ENCODE data around the gene CDYL. TPM values are rescaled to one million over a fixed set of nuclear protein-coding genes. Genes with fewer than 3 reads are reported as not detected.

Gene CDYL
- total RNA-seq, 1 donor from 2014 or later = 22.3 TPM

DNA sequence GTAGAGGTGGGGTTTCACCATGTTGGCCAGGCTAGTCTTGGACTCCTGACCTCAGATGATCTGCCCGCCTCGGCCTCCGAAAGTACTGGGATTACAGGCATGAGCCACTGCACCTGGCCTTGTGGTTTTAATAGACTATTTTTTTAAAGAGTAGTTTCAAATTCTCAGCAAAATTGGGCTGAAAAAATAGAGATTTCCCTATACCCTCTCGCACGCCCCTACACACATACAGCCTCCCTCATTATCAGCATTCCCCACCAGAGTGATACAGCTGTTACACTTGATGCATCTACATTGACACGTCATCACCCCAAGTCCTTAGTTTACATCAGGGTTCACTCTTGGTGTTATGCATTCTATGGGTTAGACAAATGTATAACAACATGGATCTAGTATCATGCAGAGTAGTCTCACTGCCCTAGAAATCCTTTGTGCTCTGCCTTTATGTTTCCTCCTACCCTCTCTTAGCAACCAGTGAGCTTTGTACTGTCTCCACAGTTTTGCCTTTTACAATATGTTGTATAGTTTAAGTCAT, 103.6 kb downstream of the CDYL start:
- intact Hi-C loops (cut with micrococcal nuclease) = no loop called here

GRCh38 chr6:4880363-4880762, 104.2 kb downstream of the CDYL start:
- intact Hi-C loops (cut with micrococcal nuclease) = no loop called here

DNA sequence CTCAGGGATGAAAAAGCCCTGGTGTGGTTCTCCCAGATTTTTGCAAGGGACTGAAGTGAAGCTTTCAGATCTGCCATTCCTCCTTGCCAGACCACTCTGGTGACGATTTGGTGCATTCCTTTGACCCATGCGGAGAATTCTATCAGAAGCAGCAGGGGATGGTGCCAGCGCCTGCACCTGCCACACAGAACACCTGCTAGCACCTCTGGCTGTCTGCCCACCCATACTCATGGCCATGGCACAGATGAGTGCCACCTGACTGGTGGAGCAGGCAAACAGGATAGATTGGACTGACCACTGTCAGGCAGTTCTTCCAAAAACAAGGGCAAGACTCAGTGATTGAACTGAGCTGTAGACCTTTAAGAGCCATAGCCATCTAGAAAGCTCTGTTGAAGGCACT, 107.1 kb downstream of the CDYL start:
- intact Hi-C loops (cut with micrococcal nuclease) = no loop called here

DNA sequence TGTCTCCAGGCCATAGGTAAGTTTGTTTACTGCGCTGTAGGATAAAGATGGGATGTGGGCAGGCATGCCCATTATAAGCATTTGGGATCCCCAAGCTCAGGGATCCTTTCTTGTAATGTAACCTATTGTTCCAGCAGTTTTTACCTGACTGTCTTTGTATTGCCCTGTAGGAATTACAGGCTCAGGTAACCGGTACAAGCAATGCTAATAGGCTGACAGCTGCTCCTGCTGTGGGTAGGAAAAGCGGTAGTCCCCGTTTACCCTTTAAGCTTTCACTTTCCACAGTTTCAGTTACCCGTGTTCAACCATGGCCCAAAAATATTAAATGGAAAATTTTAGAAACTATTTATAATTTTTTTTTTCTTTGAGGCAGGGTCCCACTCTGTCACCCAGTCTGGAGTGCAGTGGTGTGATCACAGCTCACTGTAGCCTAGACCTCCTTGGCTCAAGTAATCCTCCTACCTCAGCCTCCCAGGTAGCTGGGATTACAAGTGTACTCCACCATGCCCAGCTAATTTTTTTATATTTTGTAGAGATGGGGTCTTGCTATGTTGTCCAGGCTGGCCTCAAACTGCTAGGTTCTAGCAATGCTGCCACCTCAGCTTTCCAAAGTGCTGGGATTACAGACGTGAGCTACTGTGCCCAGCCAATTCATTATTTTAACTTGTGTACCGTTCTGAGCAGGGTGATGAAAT, 108.6 kb downstream of the CDYL start:
- intact Hi-C loops (cut with micrococcal nuclease) = no loop called here

DNA sequence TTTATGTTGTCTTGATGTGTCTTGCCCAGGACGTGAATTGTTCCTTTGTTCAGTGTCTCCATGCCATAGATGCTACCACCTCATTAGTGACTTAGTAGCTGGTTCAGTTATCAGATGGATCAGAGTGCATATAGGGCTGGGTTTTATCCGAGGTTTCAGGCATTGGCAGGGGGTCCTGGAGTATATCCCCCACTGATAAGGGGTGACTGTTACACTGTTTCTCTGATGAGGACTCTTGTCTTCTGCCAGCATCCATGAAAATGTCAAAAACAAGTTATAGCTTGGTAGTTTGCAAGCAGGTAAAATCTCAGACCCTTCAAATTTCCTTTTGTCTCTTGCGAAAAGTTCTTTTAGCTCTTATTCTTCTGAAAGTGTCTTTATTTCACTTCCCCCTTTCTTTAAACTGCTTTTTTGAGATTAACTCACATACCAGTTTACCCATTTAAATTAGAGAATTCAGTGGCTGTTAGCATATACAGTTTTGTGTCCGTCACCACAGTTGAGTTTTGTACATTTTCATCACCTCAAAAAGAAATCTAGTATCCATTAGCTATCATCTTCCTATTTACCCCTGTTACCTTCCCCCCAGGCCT, 109.2 kb downstream of the CDYL start:
- intact Hi-C loops (cut with micrococcal nuclease) = no loop called here

GRCh38 chr6:4888841-4889240, 112.6 kb downstream of the CDYL start:
- intact Hi-C loops (cut with micrococcal nuclease) = no loop called here

DNA sequence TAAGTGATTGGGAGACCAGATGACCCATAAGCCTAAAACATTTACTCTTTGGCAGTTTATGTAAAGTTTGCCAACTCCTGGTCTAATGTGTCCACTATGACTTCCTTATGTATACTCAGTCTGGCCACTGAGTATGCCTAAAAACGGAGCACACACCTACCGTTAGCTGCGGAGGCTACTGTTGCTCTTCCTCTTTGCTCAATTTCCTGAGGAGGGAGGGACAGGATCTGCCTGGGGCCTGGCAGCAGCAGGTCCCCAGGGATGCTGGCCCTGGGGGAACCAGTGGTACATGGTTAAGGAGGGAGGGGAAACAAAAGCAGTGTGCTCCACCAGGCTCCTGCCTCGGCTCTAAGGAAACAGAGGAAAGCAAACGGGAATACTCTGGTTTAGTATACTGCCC, 113.5 kb downstream of the CDYL start:
- intact Hi-C loops (cut with micrococcal nuclease) = no loop called here

DNA sequence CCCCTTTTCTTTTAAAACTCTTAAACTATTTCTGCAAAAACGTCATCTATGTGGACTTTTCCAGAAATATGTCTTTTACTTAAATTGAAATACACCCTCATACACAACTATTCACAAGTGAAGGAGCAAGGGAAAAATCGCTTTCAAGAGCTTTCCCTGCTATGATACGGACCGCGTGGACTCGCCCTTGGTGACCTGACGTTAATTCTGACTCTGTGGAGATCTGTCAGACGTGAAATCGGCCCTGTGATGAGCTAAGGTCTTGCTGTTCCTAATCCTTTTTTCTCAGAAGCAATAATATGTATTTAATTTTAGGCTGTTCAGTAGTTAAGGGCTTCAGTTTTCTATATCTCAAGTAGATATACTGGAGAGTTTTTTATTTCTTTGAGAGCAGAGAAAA, 114.0 kb downstream of the CDYL start:
- intact Hi-C loops (cut with micrococcal nuclease) = no loop called here

DNA sequence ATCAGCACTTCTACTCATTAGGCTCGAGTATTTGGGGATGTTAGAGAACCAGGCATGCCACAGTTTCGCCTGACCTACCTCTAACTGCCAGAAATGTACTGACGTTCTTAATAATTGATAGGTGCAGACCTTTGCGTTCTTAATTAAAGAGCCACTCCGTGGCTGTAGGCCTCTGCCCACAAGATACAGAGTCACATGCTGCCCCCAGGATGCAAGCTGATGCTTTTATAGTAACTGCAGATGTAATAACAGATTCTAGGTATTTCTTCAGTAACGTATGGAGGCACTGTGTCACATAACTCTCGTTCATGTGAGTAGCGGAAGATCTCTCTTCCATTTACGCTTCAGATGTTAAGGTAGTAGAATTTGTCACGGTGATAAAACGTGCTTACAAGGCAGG, 114.4 kb downstream of the CDYL start:
- intact Hi-C loops (cut with micrococcal nuclease) = no loop called here

- intact Hi-C loops (cut with micrococcal nuclease) = no loop called here
These were observed 114.9 kb downstream of the CDYL start for GRCh38 chr6:4891141-4891540.

DNA sequence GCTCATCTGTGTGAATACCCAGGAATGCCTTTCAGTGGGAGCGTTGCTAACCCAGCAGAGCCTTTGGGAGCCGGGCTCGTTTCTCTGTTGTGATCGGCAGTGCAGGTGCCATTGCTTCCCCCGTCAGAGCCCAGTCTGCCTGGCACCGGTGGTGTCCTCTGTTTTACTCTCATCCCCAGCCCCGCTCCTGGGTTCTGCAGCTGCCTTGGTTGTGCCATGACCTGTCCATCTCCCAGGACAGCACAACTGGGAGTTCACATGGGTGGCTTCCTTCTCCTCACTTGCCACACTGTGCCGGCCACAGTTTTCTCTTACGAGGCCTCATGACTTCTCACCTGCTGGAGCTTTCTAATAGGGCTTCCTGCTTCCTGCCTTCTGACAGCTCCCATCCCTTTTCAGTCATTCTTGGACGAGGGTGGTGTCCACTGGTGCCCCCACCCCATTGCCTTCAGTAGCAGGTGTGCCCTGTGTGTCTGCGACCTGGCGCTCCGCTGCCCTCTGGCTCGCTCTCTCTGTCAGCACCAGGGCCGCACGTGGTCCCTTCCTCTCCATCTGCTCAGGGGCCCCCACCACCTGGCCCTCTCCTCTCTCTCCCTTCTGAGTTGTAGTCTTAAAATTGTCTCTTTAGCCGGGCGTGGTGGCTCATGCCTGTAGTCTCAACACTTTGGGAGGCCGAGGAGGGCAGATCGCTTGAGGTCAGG, 116.7 kb downstream of the CDYL start:
- intact Hi-C loops (cut with micrococcal nuclease) = no loop called here

DNA sequence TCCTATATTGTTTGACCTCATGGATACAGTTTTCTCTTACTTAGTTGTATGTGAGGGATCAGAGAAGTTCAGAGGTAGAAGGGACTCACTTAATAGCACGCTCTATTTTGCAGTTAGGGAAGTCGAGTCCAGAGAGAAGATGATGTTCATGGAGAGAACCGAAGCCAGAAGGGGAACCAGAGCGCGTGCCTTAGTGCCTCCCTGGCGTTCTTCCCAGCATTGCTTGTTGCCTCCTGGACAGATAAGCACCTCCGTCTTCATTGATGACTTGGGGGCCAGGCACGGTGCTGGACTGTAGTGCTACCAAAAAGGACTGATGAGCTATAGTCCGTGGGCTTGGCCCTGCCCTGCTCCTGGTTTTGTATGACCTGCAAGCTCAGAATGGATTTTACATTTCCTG, 117.8 kb downstream of the CDYL start:
- intact Hi-C loops (cut with micrococcal nuclease) = no loop called here

DNA sequence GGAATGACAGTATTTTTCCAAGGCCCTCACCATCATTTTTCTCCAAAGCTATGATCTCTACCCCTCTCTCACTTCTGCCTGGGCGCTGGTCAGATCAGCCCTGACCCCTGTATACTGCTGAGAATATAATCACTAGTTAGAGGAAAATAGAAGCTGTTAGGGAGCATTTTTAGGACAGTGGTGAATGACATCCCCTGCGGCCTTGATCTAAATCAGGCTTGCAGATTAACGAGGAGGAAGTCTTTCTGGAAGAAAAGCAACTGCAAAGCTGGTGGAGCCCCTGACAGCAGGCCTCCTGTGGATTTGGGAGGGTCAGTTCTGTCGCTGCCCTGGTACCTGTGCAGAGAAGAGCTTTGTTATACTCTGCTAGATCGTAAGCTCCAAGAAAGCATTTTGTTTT, 119.8 kb downstream of the CDYL start:
- intact Hi-C loops (cut with micrococcal nuclease) = no loop called here

- intact Hi-C loops (cut with micrococcal nuclease) = no loop called here
These were observed 120.2 kb downstream of the CDYL start for GRCh38 chr6:4896401-4896800.

GRCh38 chr6:4899249-4900034, 123.2 kb downstream of the CDYL start:
- intact Hi-C loops (cut with micrococcal nuclease) = no loop called here

- intact Hi-C loops (cut with micrococcal nuclease) = no loop called here
These were observed 125.3 kb downstream of the CDYL start for GRCh38 chr6:4901386-4902061.

GRCh38 chr6:4902363-4902762, 126.2 kb downstream of the CDYL start:
- intact Hi-C loops (cut with micrococcal nuclease) = no loop called here

DNA sequence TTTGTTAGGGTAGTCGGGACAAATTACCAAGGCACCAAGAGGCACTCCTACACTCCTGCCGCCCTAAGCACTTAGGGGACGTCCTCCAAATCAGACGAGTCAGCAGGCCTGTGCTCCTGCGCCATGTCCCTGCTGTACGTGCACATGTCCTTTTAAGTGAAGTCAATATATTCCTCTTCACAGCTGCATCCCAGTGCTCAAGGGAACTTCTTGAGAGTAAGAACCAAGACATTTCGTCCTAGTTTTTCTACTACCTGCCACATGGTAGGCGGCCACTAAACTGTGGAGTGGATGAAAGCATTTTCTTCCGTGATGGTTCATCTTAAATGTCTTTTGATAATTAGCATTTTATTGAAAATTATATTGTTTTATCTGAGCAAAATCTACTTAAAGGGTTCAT, 126.9 kb downstream of the CDYL start:
- intact Hi-C loops (cut with micrococcal nuclease) = no loop called here

GRCh38 chr6:4903751-4904370, 127.7 kb downstream of the CDYL start:
- intact Hi-C loops (cut with micrococcal nuclease) = no loop called here

DNA sequence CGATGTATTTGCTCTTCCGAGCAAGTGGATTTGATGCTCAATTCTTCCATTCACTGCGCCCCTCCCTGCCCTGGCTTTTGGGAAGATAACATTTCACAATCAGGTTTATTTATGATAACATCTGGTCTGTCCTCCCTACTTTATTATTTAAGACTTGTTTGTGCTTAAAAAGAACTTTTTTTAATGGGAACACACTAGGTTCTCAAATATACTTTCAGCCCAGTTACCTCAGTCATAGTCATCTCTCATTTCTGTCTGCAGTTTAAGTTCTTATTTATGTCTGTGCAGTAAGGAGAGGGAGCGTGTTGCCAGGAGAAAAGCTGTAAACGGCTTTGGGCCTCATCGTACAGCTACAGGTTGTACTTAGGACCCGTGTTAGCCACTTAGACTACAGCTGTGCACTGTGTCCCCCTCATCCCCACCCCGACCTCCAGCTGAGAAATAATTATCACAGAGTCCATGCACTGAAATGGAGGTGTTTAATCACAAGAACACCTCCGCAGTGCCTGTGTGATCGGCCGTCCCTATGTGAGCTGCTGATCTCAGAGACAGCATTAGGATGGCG, 128.3 kb downstream of the CDYL start:
- intact Hi-C loops (cut with micrococcal nuclease) = no loop called here
